ENCODE data around the gene ACTA1. TPM values are rescaled to one million over a fixed set of nuclear protein-coding genes. Genes with fewer than 3 reads are reported as not detected.

ACTA1 gene
- total RNA-seq, 4 donors from 2014 or later = 0.21 to 10.8 (median 1.7) TPM

DNA sequence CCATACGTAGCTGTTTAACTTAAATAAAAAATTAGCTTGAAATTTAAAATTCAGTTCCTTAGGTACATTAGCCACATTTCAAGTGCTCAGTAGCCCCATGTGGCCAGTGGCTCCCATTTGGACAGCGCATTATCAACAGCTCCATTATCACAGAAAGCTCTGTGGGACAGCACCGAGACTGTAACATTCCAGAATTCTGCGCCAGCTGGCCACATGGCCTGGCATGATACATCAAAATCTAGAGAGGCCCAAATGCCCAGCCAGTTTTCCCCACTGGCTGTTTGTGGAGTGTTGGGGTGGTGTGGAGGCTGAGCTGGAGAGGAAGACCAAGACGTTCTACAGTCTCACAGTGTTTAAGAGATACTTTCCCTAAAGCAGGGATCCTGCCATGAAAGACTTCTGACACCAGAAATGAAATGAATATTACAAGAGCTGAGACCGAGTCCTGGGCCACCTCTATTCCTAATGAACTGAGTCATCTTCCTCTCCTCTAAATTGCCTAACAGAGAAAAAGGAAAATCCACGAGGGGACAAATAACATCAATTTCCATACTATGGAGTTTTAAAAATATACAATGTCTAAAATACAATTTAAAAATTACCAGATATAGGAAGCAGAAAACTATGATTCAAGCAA lies 27.3 kb upstream of the ACTA1 start:
- intact Hi-C loops (cut with DNase I; ENCODE audit: low total_unique reads) = no loop called here

GRCh38 chr1:229459815-229460214 lies 25.9 kb upstream of the ACTA1 start:
- intact Hi-C loops (cut with DNase I; ENCODE audit: low total_unique reads) = no loop called here
- no peak for DNase-seq (ENCODE audit: low spot score in 2 of 2)
- no peak overlapping the region for H3K4me3 ChIP-seq (ENCODE audit: low read depth, poor library complexity, severe bottlenecking)
- TF ChIP-seq POLR2A (IDR thresholded peaks at IDR 0.05) = no peak
- TF ChIP-seq, protein P1, sequence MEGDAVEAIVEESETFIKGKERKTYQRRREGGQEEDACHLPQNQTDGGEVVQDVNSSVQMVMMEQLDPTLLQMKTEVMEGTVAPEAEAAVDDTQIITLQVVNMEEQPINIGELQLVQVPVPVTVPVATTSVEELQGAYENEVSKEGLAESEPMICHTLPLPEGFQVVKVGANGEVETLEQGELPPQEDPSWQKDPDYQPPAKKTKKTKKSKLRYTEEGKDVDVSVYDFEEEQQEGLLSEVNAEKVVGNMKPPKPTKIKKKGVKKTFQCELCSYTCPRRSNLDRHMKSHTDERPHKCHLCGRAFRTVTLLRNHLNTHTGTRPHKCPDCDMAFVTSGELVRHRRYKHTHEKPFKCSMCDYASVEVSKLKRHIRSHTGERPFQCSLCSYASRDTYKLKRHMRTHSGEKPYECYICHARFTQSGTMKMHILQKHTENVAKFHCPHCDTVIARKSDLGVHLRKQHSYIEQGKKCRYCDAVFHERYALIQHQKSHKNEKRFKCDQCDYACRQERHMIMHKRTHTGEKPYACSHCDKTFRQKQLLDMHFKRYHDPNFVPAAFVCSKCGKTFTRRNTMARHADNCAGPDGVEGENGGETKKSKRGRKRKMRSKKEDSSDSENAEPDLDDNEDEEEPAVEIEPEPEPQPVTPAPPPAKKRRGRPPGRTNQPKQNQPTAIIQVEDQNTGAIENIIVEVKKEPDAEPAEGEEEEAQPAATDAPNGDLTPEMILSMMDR (IDR thresholded peaks at IDR 0.05) = no peak
- WGBS, 2 donors = 97 to 99% methylated on average over 3 of the region's 3 CpGs

More for the DNA sequence above, 27.3 kb upstream of the ACTA1 start:
- no peak for DNase-seq (ENCODE audit: low spot score in 2 of 2)
- TF ChIP-seq, protein P1 (IDR thresholded peaks at IDR 0.05) = no peak
- TF ChIP-seq POLR2A (IDR thresholded peaks at IDR 0.05) = no peak
- no peak overlapping the region for H3K4me3 ChIP-seq (ENCODE audit: low read depth, poor library complexity, severe bottlenecking)
- WGBS, 2 donors = 92 to 96% methylated on average over 7 of the region's 7 CpGs

DNA sequence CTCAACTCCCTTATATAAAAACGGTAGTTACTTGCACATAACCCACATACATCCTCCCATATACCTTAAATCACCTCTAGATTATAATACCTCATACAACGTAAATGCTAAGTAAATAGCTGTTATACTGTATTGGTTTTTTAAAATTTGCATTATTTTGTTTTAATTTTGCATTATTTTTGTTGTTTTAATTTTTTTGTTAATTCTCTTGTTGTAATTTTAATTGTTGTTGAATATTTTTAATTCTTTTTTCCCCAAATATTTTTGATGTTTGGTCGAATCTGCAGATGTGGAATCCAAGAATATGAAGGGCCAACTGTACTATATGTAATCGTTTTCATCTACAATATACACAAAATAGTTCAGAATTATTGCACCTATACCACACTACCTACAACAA lies 23.5 kb upstream of the ACTA1 start:
- WGBS, 2 donors = 87 to 93% methylated on average over 4 of the region's 4 CpGs
- intact Hi-C loops (cut with DNase I; ENCODE audit: low total_unique reads) = no loop called here
- H3K4me3 ChIP-seq (ENCODE audit: low read depth, poor library complexity, severe bottlenecking) = no peak overlapping the region
- no peak for DNase-seq (ENCODE audit: low spot score in 2 of 2)
- TF ChIP-seq POLR2A (IDR thresholded peaks at IDR 0.05) = no peak
- TF ChIP-seq, protein P1 (IDR thresholded peaks at IDR 0.05) = no peak

DNA sequence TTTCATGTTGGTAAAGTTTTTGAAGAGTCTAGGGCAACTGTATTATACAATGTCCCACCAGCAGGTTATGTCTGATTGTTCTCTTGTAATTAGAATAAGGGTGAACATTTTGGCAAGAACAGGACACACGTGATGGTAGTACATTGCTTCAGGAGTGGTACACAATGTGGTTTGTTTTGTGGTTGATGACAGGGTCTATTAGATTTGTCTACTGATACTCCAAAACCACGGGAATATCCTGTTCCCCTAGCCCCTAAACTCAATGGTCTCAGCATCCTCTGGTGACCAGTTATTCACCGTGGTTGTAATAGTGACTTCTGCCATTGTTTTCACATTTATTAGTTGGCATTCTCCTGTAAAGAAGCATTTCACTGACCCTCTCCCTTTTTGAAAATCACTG lies 22.1 kb upstream of the ACTA1 start:
- 65 to 90% methylated on average over 3 of the region's 3 CpGs for WGBS, 2 donors
- H3K4me3 ChIP-seq (ENCODE audit: low read depth, poor library complexity, severe bottlenecking) = no peak overlapping the region
- no peak for DNase-seq (ENCODE audit: low spot score in 2 of 2)
- intact Hi-C loops (cut with DNase I; ENCODE audit: low total_unique reads) = no loop called here
- TF ChIP-seq, protein P1 (IDR thresholded peaks at IDR 0.05) = no peak
- TF ChIP-seq POLR2A (IDR thresholded peaks at IDR 0.05) = no peak

DNA sequence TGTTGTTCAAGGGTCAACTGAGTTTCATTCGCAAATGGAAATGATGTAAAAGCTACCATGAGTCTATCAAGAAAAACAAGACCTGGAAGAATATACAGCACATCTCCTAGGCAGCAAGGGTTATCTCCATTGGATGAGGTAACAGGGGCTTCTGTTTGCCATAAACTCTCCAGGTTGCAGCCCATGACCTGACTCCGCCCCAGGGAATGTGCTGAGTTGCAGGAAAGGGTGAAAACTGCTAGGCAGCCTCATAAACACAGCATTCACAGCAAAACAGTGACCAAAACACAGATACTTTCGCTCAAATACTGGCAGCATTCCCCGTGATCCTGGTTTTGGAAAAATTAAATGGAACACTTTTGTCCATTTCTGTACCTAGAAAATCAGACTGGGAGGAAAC lies 20.2 kb upstream of the ACTA1 start:
- WGBS, 2 donors = 91 to 95% methylated on average over 4 of the region's 4 CpGs
- TF ChIP-seq POLR2A (IDR thresholded peaks at IDR 0.05) = no peak
- TF ChIP-seq, protein P1 (IDR thresholded peaks at IDR 0.05) = no peak
- no peak overlapping the region for H3K4me3 ChIP-seq (ENCODE audit: low read depth, poor library complexity, severe bottlenecking)
- DNase-seq (ENCODE audit: low spot score in 2 of 2) = no peak
- intact Hi-C loops (cut with DNase I; ENCODE audit: low total_unique reads) = no loop called here
